ENCODE data around the gene B4GALT4. TPM values are rescaled to one million over a fixed set of nuclear protein-coding genes. Genes with fewer than 3 reads are reported as not detected.

The B4GALT4 gene, protein sequence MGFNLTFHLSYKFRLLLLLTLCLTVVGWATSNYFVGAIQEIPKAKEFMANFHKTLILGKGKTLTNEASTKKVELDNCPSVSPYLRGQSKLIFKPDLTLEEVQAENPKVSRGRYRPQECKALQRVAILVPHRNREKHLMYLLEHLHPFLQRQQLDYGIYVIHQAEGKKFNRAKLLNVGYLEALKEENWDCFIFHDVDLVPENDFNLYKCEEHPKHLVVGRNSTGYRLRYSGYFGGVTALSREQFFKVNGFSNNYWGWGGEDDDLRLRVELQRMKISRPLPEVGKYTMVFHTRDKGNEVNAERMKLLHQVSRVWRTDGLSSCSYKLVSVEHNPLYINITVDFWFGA
- total RNA-seq: 13.5 TPM
- long read RNA-seq, transcript B4GALT4-202 (8 exons, 2,459 nt): major isoform, 9 of 19 reads
- long read RNA-seq, partial matches to known transcripts: 3 of 19 reads
- long read RNA-seq, other reads (novel, unspliced or antisense): 4 of 19 reads

- peak; percentile 93 for DNase-seq
Measured at GRCh38 chr3:119240591-119241434, at the start of gene B4GALT4. Gene B4GALT4 (minus strand): TSS chr3:119240878. CDS start chr3:119230099, 10,779 bp downstream.

DNA sequence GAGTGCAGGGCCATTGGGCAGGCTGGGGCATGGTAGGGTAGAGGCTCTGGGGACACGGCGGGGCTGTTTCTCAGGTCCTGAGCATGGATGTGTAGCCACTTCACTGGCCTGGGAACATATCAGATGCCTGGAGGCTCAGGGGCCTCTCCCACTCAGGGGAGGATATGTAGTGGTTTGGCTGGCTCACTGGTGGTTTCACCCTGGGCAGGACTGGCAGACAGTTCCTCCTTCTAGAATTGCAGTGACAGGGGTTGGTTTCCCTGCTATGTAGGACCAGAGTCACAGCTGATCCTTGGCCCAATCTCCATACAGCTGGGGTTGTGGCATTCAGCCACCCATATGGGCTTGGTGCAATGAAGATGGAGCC lies 48.7 kb upstream of the B4GALT4 start:
- peaks cover 13% of the 10 kb centered on the region for H3K4me1 ChIP-seq
- TF ChIP-seq, protein P1, sequence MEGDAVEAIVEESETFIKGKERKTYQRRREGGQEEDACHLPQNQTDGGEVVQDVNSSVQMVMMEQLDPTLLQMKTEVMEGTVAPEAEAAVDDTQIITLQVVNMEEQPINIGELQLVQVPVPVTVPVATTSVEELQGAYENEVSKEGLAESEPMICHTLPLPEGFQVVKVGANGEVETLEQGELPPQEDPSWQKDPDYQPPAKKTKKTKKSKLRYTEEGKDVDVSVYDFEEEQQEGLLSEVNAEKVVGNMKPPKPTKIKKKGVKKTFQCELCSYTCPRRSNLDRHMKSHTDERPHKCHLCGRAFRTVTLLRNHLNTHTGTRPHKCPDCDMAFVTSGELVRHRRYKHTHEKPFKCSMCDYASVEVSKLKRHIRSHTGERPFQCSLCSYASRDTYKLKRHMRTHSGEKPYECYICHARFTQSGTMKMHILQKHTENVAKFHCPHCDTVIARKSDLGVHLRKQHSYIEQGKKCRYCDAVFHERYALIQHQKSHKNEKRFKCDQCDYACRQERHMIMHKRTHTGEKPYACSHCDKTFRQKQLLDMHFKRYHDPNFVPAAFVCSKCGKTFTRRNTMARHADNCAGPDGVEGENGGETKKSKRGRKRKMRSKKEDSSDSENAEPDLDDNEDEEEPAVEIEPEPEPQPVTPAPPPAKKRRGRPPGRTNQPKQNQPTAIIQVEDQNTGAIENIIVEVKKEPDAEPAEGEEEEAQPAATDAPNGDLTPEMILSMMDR (IDR thresholded peaks at IDR 0.05): no peak
- intact Hi-C loops (cut with DNase I): no loop called here
- H3K4me3 ChIP-seq: no peak overlapping the region
- H3K27ac ChIP-seq: no peak overlapping the region
- DNase-seq: no peak
- H3K36me3 ChIP-seq: no peaks in the 10 kb centered on the region
- peaks cover 10% of the 10 kb centered on the region for H3K9me3 ChIP-seq
- no peaks in the 10 kb centered on the region for H3K27me3 ChIP-seq (ENCODE audit: low read depth)
- ATAC-seq: peak in 1 of 2 donors; percentile 52

More at GRCh38 chr3:119240591-119241434, at the start of gene B4GALT4:
- Histone ChIP-seq H3K4me1 (peaks cover 39% of the 10 kb centered on the region), H3K36me3 (peaks cover 5% of the 10 kb centered on the region), H3K9me3 (no peaks in the 10 kb centered on the region), H3K27ac (peak within 1 kb of the TSS; percentile 94), H3K4me3 (peak within 1 kb of the TSS; percentile 68), H3K27me3 (ENCODE audit: low read depth) (no peaks in the 10 kb centered on the region)
- intact Hi-C loops (cut with DNase I): no loop called here
- TF ChIP-seq, protein P1 (IDR thresholded peaks at IDR 0.05): no peak
- peak; percentile 96 to 98 for ATAC-seq

GRCh38 chr3:119288669-119289403 lies 48.2 kb upstream of the B4GALT4 start:
- no peak overlapping the region for H3K4me3 ChIP-seq
- no peak overlapping the region for H3K27ac ChIP-seq
- peaks cover 13% of the 10 kb centered on the region for H3K4me1 ChIP-seq
- ATAC-seq (no peak), DNase-seq (no peak)
- H3K36me3 ChIP-seq: no peaks in the 10 kb centered on the region
- TF ChIP-seq, protein P1 (IDR thresholded peaks at IDR 0.05): no peak
- no peaks in the 10 kb centered on the region for H3K27me3 ChIP-seq (ENCODE audit: low read depth)
- intact Hi-C loops (cut with DNase I): no loop called here
- H3K9me3 ChIP-seq: peaks cover 10% of the 10 kb centered on the region

DNA sequence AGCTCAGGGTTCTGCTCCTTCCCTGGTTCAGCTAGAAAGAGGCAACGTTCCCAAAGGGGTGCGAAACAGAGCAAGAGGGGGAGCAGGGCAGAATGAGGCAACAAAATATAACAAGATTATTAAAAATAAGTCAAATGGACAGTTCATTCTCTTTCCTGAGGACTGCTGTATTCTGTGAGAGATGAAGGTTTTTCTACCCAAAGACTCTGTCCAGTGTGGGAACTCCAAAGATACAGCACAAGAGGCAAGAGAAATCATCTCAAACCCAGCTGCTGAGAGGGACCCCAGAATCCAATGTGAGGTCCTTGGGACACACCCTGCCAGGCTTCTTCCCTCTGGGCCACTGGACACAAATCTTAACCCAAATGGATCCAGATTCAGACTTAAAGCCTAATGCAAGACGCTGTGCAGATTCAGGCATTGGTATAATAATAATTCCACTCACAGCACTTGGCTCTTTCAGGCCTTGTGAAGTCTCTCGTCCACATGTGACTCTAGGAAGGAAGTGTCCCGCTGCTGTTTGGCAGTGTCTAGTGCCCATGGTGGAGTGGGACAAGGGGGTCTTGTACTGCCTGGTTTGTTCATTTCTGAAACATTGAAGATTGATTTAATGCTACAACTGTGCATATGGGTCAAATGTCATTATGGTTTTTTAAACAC lies 39.0 kb upstream of the B4GALT4 start:
- intact Hi-C loops (cut with DNase I): no loop called here
- no peaks in the 10 kb centered on the region for H3K36me3 ChIP-seq
- peaks cover 19% of the 10 kb centered on the region for H3K4me1 ChIP-seq
- H3K4me3 ChIP-seq: no peak overlapping the region
- TF ChIP-seq, protein P1 (IDR thresholded peaks at IDR 0.05): no peak
- ATAC-seq (no peak), DNase-seq (no peak)
- H3K27ac ChIP-seq: peak overlapping the region; percentile 71
- H3K27me3 ChIP-seq (ENCODE audit: low read depth): no peaks in the 10 kb centered on the region
- H3K9me3 ChIP-seq: no peaks in the 10 kb centered on the region

Measured in lower lobe of right lung (tissue), 2 donors.